Measurements from ENCODE around the gene SLC10A6.

The SLC10A6 gene

DNA sequence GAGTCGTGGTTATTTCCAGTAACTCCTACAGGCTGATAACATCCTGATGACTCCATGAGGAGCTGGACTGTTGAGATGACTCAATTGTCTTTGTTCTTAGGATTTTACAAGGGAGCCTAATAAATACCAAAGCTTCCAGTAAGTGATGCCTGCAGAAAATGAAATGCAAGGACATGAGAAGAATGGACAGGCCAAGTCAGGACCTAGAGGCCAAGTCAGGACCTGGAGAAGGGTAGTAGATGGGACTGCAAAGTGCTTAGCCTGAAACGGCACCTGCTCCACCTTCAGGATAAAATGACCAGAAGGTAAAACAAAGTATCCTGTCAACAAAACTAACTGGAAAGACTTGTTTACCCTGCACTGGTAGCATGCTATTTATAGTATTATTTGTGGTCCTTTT, 6.4 kb upstream of the SLC10A6 start:
- H3K4me3 ChIP-seq = no peak overlapping the region
- H3K27ac ChIP-seq = peak overlapping the region in 4 of 21 experiments; percentile 17 to 68 (median 24)

- no peak overlapping the region for H3K27ac ChIP-seq
Observed at GRCh38 chr4:86853209-86853608, 4.0 kb upstream of the SLC10A6 start.

DNA sequence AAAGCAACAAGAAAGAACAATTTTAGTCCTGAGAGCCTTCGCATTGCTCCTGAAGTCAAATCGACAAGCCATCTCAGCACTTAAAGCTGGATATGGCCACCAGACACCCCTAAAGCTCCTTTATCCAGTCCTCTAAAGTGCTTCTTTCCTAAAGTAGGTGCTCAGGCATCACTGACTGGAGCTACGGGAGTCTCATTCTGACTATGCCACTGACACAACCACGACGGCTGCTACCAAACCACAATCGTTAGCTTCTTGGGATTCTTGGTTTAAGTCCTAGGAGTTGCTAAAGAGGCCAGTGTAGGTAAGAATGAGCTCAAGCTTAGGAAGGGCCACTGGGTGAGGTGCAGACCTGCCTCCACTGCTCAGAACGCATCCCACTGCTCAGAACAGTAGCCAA, 1.0 kb downstream of the SLC10A6 start:
- H3K27ac ChIP-seq = peak overlapping the region; percentile 48 to 91 (median 77)

More at GRCh38 chr4:86853209-86853608, 4.0 kb upstream of the SLC10A6 start:
- H3K4me3 ChIP-seq = no peak overlapping the region

GRCh38 chr4:86847571-86847970, 1.6 kb downstream of the SLC10A6 start:
- H3K27ac ChIP-seq = peak overlapping the region in 19 of 21 experiments; percentile 48 to 91 (median 78)
- H3K4me3 ChIP-seq = peak overlapping the region; percentile 19 to 48 (median 31)

More for the DNA sequence above, 1.0 kb downstream of the SLC10A6 start:
- H3K4me3 ChIP-seq = peak overlapping the region; percentile 19 to 48 (median 31)

GRCh38 chr4:86846921-86847320, 2.3 kb downstream of the SLC10A6 start:
- peak overlapping the region; percentile 19 to 48 (median 31) for H3K4me3 ChIP-seq
- peak overlapping the region in 19 of 21 experiments; percentile 14 to 91 (median 78) for H3K27ac ChIP-seq

DNA sequence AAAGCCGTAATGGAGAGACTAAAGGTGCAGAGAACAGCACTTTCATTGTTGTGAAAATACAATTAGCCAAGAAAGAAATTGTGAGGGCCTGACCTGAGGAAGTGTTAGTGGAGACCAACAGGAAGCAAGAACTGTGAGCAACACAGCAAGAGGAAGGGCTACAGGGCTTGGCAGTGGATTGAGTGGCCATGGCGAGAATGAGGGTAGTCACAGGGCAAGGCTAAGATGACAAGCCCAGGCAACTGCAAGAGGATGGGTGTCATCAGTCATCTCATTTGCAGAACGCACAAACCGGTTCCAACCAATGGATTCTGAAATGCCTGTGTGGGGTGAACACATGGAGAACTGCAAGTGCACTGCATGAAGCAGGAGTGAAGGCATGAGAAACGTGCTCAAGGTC, 3.6 kb downstream of the SLC10A6 start:
- Histone ChIP-seq H3K27ac (peak overlapping the region in 18 of 21 experiments; percentile 25 to 91 (median 76)), H3K4me3 (no peak overlapping the region)

- H3K4me3 ChIP-seq = no peak overlapping the region
- H3K27ac ChIP-seq = peak overlapping the region in 16 of 21 experiments; percentile 3 to 77 (median 46)
Observed at GRCh38 chr4:86841309-86841708, 7.9 kb downstream of the SLC10A6 start.

GRCh38 chr4:86840858-86841257, 8.3 kb downstream of the SLC10A6 start:
- no peak overlapping the region for H3K4me3 ChIP-seq
- H3K27ac ChIP-seq = peak overlapping the region in 16 of 21 experiments; percentile 3 to 77 (median 44)

- H3K27ac ChIP-seq = peak overlapping the region in 8 of 21 experiments; percentile 8 to 65 (median 28)
Observed at GRCh38 chr4:86837691-86838503, 11.3 kb downstream of the SLC10A6 start.

GRCh38 chr4:86835677-86836076, 13.5 kb downstream of the SLC10A6 start:
- no peak overlapping the region for H3K4me3 ChIP-seq
- H3K27ac ChIP-seq = peak overlapping the region in 1 of 21 experiments; percentile 15

More at GRCh38 chr4:86837691-86838503, 11.3 kb downstream of the SLC10A6 start:
- H3K4me3 ChIP-seq = no peak overlapping the region

DNA sequence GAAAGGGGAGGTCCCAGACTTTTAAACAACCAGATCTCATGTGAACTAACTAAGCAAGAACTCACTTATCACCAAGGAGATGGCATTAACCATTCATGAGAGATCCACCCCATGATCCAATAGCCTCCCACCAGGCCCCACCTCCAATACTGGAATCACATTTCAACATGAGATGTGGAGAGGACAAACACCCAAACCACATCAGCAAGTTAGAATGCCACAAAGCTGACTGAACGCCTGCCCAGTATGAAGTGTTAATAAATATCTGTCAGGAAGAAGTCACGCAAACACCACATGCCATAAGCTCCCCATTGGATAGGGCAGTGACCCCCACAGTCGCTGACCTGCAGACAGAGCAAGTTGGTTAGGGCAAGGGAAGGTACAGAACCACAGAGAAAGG, 14.3 kb downstream of the SLC10A6 start:
- Histone ChIP-seq H3K4me3 (no peak overlapping the region), H3K27ac (peak overlapping the region in 4 of 21 experiments; percentile 6 to 15 (median 10))

- peak overlapping the region in 2 of 21 experiments; percentile 8 to 83 for H3K27ac ChIP-seq
Observed at GRCh38 chr4:86833615-86834014, 15.6 kb downstream of the SLC10A6 start.

GRCh38 chr4:86831262-86832130, 17.7 kb downstream of the SLC10A6 start:
- Histone ChIP-seq H3K4me3 (no peak overlapping the region), H3K27ac (peak overlapping the region in 20 of 21 experiments; percentile 5 to 83 (median 65))

More at GRCh38 chr4:86833615-86834014, 15.6 kb downstream of the SLC10A6 start:
- H3K4me3 ChIP-seq = no peak overlapping the region

- no peak overlapping the region for H3K27ac ChIP-seq
- H3K4me3 ChIP-seq = no peak overlapping the region
Observed at GRCh38 chr4:86825511-86825910, 23.7 kb downstream of the SLC10A6 start.

DNA sequence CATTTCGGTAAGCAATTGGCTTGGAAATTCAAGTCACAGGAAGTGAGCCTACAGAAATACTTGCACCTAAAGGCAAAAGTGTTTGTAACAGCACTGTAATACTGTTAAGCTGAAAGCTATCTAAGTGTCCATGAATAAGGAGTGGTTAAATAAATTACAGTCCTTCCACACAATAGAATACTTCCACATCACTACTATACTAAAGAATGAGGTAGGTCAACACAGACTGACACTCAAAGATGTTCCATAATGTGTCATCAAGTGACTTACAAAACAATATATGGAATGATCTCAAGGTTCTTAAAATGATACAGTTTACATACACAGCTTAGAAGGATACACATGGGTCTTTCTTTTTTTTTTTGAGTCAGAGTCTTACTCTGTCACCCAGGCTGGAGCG, 27.0 kb downstream of the SLC10A6 start:
- no peak overlapping the region for H3K4me3 ChIP-seq

GRCh38 chr4:86821151-86821550, 28.0 kb downstream of the SLC10A6 start:
- no peak overlapping the region for H3K27ac ChIP-seq

More for the DNA sequence above, 27.0 kb downstream of the SLC10A6 start:
- H3K27ac ChIP-seq = no peak overlapping the region

DNA sequence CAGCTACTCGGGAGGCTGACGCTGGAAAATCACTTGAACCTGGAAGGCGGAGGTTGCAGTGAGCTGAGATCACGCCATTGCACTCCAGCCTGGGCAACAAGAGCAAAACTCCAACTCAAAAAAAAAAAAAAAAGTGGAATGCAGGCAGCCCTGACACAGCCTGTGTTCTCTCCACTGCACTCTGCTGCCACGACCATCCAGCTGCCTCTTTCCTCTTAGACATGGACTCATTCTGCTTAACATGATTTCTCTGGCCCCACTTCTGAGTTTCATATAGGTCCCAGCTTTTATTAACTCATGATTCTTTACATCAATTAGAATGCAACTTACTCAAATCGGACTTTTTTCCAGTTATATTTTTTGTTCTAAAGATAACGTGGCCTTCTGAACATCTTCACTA, 29.6 kb downstream of the SLC10A6 start:
- Histone ChIP-seq H3K27ac (no peak overlapping the region), H3K4me3 (no peak overlapping the region)

More at GRCh38 chr4:86821151-86821550, 28.0 kb downstream of the SLC10A6 start:
- H3K4me3 ChIP-seq = no peak overlapping the region

DNA sequence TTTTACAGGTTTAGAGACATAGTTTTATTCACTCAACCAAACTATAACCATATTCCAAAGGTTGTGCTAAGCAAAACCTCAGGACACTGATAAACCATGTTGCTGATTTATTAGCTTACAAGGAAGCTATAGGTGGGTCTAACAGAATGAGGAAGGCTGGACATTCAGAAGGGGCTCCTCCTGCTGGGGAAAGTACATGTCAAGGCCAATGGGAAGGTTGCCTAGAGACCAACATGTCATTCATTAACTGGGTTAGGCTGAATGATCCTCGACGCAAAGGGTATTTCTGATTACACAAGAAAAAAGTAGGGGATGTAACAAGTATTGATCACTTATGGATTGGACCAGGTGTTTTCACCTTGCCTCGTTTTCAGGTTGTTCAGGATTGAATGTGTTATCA, 30.3 kb downstream of the SLC10A6 start:
- H3K4me3 ChIP-seq = no peak overlapping the region
- no peak overlapping the region for H3K27ac ChIP-seq

DNA sequence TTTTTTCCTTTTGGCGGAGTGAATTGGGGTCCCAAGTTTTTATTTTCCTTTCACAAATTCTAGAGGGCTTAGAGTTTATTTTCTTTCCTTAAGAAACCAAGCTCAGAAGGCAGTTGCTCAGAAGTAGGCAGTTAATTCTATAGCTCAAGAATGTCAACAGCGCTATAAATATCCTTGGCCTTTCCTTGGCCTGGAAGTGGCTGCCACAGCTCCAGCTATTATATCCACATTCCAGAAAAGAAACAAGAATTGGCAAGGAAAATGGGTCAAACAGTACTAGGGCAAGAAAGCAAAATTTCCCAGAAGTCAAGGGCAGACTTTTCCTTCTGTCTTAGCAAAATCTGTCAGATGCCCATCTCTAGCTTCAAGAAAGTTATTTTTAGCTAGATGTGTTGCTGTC, 31.0 kb downstream of the SLC10A6 start:
- H3K27ac ChIP-seq = no peak overlapping the region
- no peak overlapping the region for H3K4me3 ChIP-seq
